Measurements from ENCODE around the gene RUNX1. TPM values are rescaled to one million over a fixed set of nuclear protein-coding genes. Genes with fewer than 3 reads are reported as not detected.

The RUNX1 gene
- total RNA-seq, 1 experiment from 2014 or later: 55.2 TPM

- H3K4me1 ChIP-seq (ENCODE audit: insufficient read depth, low read length): peaks cover 19% of the 10 kb centered on the region
- ATAC-seq (no peak), DNase-seq (no peak)
- H3K27ac ChIP-seq (ENCODE audit: low read length): no peak overlapping the region
- H4K20me1 ChIP-seq (ENCODE audit: low read length): no peaks in the 10 kb centered on the region
- intact Hi-C loops (cut with micrococcal nuclease): loop anchor here (5.0 to 10.0 kb wide), 2 partner anchors 653 to 1186 kb away; no protein-coding TSS in a partner anchor
- TF ChIP-seq EZH2 (IDR thresholded peaks at IDR 0.05; ENCODE audit: low read length, unreplicated experiment) (no peak), EZH2phosphoT487 (IDR thresholded peaks at IDR 0.05; ENCODE audit: borderline replicate concordance, low read length) (no peak), CTCF (conservative IDR thresholded peaks at IDR 0.05; ENCODE audit: low read depth, low read length) (no peak)
- H3K36me3 ChIP-seq (ENCODE audit: low read depth, low read length): no peaks in the 10 kb centered on the region
- H3F3A ChIP-seq (ENCODE audit: low read length, unreplicated experiment): no peaks in the 10 kb centered on the region
- no peaks in the 10 kb centered on the region for H3K9me3 ChIP-seq (ENCODE audit: low read length)
- CTCF ChIA-PET: no interaction called here
- H3K27me3 ChIP-seq (ENCODE audit: low read length): no peaks in the 10 kb centered on the region
- H3K4me2 ChIP-seq (ENCODE audit: low read length): no peak overlapping the region
- POLR2A ChIA-PET (ENCODE audit: unreplicated experiment): no interaction called here
- H3K4me3 ChIP-seq (ENCODE audit: low read length): no peak overlapping the region
- H3K9ac ChIP-seq (ENCODE audit: low read length): no peak overlapping the region
- H3K9me2 ChIP-seq (replicated peaks; ENCODE audit: low read length): no peaks in the 10 kb centered on the region
- no TSS peak for BruUV-seq (replicated peaks)
- 0 out of 2 replicates have a peak, but pooled peaks cover 4% of the 10 kb centered on the region for H3K79me2 ChIP-seq (ENCODE audit: low read length)
- no peak overlapping the region for H2AFZ ChIP-seq (ENCODE audit: low read length)
These were observed 300.2 kb downstream of the RUNX1 start for GRCh38 chr21:34748862-34749261.

- no peaks in the 10 kb centered on the region for H3K9me3 ChIP-seq (ENCODE audit: low read length)
- no peak overlapping the region for H3K9ac ChIP-seq (ENCODE audit: low read length)
- H3K27me3 ChIP-seq (ENCODE audit: low read length): no peaks in the 10 kb centered on the region
- no TSS peak for BruUV-seq (replicated peaks)
- 0 out of 2 replicates have a peak, but pooled peaks cover 4% of the 10 kb centered on the region for H3K79me2 ChIP-seq (ENCODE audit: low read length)
- POLR2A ChIA-PET (ENCODE audit: unreplicated experiment): interaction anchor here (0.6 to 0.8 kb wide), 3 partner anchors 91 to 143 kb away, joined by 3 to 5 read pairs (median 5); no protein-coding TSS in a partner anchor
- 0 out of 2 replicates have a peak overlapping the region, but pooled peaks have one; percentile 23 for H2AFZ ChIP-seq (ENCODE audit: low read length)
- ATAC-seq (peak; percentile 68), DNase-seq (peak; percentile 93)
- intact Hi-C loops (cut with micrococcal nuclease): loop anchor here (1.0 to 10.0 kb wide), 7 partner anchors 50 to 1189 kb away; no protein-coding TSS in a partner anchor
- H3K9me2 ChIP-seq (replicated peaks; ENCODE audit: low read length): no peaks in the 10 kb centered on the region
- no peaks in the 10 kb centered on the region for H3F3A ChIP-seq (ENCODE audit: low read length, unreplicated experiment)
- H3K36me3 ChIP-seq (ENCODE audit: low read depth, low read length): no peaks in the 10 kb centered on the region
- no peaks in the 10 kb centered on the region for H4K20me1 ChIP-seq (ENCODE audit: low read length)
- peak overlapping the region; percentile 30 for H3K4me2 ChIP-seq (ENCODE audit: low read length)
- CTCF ChIA-PET: interaction anchor here (0.6 to 1.4 kb wide), 28 partner anchors 9 to 1093 kb away, joined by 3 to 23 read pairs (median 6); no protein-coding TSS in a partner anchor
- peaks cover 31% of the 10 kb centered on the region for H3K4me1 ChIP-seq (ENCODE audit: insufficient read depth, low read length)
- no peak overlapping the region for H3K4me3 ChIP-seq (ENCODE audit: low read length)
- TF ChIP-seq CTCF (conservative IDR thresholded peaks at IDR 0.05; ENCODE audit: low read depth, low read length): peak; percentile 97
- TF ChIP-seq EZH2 (IDR thresholded peaks at IDR 0.05; ENCODE audit: low read length, unreplicated experiment): no peak
- H3K27ac ChIP-seq (ENCODE audit: low read length): no peak overlapping the region
These were observed 303.4 kb downstream of the RUNX1 start for GRCh38 chr21:34745557-34746255.

- no peaks in the 10 kb centered on the region for H3F3A ChIP-seq (ENCODE audit: low read length, unreplicated experiment)
- no peak for DNase-seq
- H4K20me1 ChIP-seq (ENCODE audit: low read length): no peaks in the 10 kb centered on the region
- no peak overlapping the region for H2AFZ ChIP-seq (ENCODE audit: low read length)
- no peak overlapping the region for H3K27ac ChIP-seq (ENCODE audit: low read length)
- intact Hi-C loops (cut with micrococcal nuclease): loop anchor here (1.0 to 10.0 kb wide), 7 partner anchors 50 to 1190 kb away; no protein-coding TSS in a partner anchor
- no peak for ATAC-seq
- H3K4me1 ChIP-seq (ENCODE audit: insufficient read depth, low read length): peaks cover 31% of the 10 kb centered on the region
- no peak overlapping the region for H3K9ac ChIP-seq (ENCODE audit: low read length)
- POLR2A ChIA-PET (ENCODE audit: unreplicated experiment): interaction anchor here (0.8 kb wide), 1 partner anchor 144 kb away, joined by 3 read pairs; no protein-coding TSS in a partner anchor
- no peaks in the 10 kb centered on the region for H3K27me3 ChIP-seq (ENCODE audit: low read length)
- no peaks in the 10 kb centered on the region for H3K9me2 ChIP-seq (replicated peaks; ENCODE audit: low read length)
- BruUV-seq (replicated peaks): no TSS peak
- CTCF ChIA-PET: interaction anchor here (1.1 to 1.4 kb wide), 17 partner anchors 46 to 1094 kb away, joined by 3 to 23 read pairs (median 7); no protein-coding TSS in a partner anchor
- no peaks in the 10 kb centered on the region for H3K9me3 ChIP-seq (ENCODE audit: low read length)
- H3K36me3 ChIP-seq (ENCODE audit: low read depth, low read length): no peaks in the 10 kb centered on the region
- H3K79me2 ChIP-seq (ENCODE audit: low read length): 0 out of 2 replicates have a peak, but pooled peaks cover 4% of the 10 kb centered on the region
- no peak overlapping the region for H3K4me3 ChIP-seq (ENCODE audit: low read length)
- TF ChIP-seq EZH2phosphoT487 (IDR thresholded peaks at IDR 0.05; ENCODE audit: borderline replicate concordance, low read length) (no peak), CTCF (conservative IDR thresholded peaks at IDR 0.05; ENCODE audit: low read depth, low read length) (no peak), EZH2 (IDR thresholded peaks at IDR 0.05; ENCODE audit: low read length, unreplicated experiment) (no peak)
- H3K4me2 ChIP-seq (ENCODE audit: low read length): peak overlapping the region; percentile 30; the same call in 1 of the 2 replicates
These were observed 304.3 kb downstream of the RUNX1 start for GRCh38 chr21:34744801-34745200.
